ENCODE results near the gene XPA. TPM values are rescaled to one million over a fixed set of nuclear protein-coding genes. Genes with fewer than 3 reads are reported as not detected.

The XPA gene
- total and polyA plus RNA-seq, 2 donors (not counting 1 experiment from before 2014, with no cell fraction given) = 6.1 to 9.7 TPM

DNA sequence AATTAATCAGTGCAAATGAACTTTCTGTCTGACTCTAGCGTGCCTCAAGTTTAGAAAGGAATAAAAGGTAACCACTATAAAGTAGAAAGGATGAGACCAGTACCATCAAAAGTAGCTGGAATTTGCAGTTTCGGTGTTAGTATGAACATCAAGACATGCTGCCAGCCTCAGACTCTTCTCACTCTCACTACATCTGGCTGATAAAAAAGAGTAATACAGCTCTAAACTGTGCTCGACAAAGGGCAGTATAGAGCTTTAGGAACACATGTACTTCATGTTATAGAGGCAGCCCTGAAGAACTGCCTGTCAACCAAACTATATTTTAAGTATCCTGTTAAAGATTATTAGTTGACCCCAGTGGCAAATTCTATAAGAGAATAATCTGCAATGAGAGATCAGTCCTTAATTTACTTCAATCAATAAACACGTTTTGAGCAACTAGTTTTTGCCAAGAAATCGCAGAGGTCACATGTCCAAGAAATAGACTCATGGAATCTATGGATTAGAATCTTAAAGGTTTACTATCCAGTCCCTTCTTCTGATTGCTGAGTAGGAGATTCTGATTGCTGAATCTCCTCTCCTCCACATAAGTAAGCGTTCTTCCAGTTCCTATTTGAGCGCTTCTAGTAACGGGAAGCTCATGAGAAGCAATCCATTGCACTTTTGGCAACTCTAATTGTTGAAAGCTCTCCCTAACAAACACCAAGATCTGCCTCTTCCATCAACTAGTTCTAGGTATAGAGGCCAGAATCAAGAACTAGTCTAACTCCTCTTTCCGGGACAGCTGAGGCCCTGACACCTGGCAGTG is 941 bp downstream of the XPA start:
- peak overlapping the region; percentile 92 for H3K9ac ChIP-seq (ENCODE audit: insufficient read depth, low read length)
- peak overlapping the region; percentile 82 to 91 (median 86) for H3K4me3 ChIP-seq (replicated peaks in 1 of 4; ENCODE audit: control extremely low read depth in 1 of 4, insufficient read depth in 1 of 4, low read depth in 3 of 4, low read length in 4 of 4)
- peaks cover 25% of the 10 kb centered on the region for H3K79me2 ChIP-seq (ENCODE audit: control insufficient read depth, insufficient read depth, low read length)
- DNase-seq (ENCODE audit: low read depth in 2 of 2) = peak; percentile 36 to 41
- H4K20me1 ChIP-seq (ENCODE audit: control insufficient read depth, extremely low read depth, insufficient read depth, low read length) = no peaks in the 10 kb centered on the region
- no peaks in the 10 kb centered on the region for H3K4me1 ChIP-seq (ENCODE audit: control insufficient read depth, extremely low read depth, insufficient read depth, low read length)
- no peaks in the 10 kb centered on the region for H3K9me3 ChIP-seq (ENCODE audit: control insufficient read depth, insufficient read depth, low read depth, low read length)
- peak overlapping the region; percentile 73 for H3K4me2 ChIP-seq (ENCODE audit: extremely low read depth, insufficient read depth, low read length)
- peak overlapping the region; percentile 81 for H3K27ac ChIP-seq (ENCODE audit: insufficient read depth, low read length)
- peaks cover 1% of the 10 kb centered on the region for H3K27me3 ChIP-seq (ENCODE audit: control insufficient read depth, insufficient read depth, low read length)
- H2AFZ ChIP-seq (ENCODE audit: low read length) = peak overlapping the region; percentile 83
- H3K36me3 ChIP-seq (ENCODE audit: control insufficient read depth, insufficient read depth, low read length) = no peaks in the 10 kb centered on the region
- TF ChIP-seq, protein P1, sequence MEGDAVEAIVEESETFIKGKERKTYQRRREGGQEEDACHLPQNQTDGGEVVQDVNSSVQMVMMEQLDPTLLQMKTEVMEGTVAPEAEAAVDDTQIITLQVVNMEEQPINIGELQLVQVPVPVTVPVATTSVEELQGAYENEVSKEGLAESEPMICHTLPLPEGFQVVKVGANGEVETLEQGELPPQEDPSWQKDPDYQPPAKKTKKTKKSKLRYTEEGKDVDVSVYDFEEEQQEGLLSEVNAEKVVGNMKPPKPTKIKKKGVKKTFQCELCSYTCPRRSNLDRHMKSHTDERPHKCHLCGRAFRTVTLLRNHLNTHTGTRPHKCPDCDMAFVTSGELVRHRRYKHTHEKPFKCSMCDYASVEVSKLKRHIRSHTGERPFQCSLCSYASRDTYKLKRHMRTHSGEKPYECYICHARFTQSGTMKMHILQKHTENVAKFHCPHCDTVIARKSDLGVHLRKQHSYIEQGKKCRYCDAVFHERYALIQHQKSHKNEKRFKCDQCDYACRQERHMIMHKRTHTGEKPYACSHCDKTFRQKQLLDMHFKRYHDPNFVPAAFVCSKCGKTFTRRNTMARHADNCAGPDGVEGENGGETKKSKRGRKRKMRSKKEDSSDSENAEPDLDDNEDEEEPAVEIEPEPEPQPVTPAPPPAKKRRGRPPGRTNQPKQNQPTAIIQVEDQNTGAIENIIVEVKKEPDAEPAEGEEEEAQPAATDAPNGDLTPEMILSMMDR (conservative IDR thresholded peaks at IDR 0.05 in 1 of 2, IDR thresholded peaks at IDR 0.05 in 1 of 2; ENCODE audit: low read depth in 1 of 2, low read length in 2 of 2) = no peak
- TF ChIP-seq EZH2 (IDR thresholded peaks at IDR 0.05; ENCODE audit: low read length, missing control alignments) = no peak

DNA sequence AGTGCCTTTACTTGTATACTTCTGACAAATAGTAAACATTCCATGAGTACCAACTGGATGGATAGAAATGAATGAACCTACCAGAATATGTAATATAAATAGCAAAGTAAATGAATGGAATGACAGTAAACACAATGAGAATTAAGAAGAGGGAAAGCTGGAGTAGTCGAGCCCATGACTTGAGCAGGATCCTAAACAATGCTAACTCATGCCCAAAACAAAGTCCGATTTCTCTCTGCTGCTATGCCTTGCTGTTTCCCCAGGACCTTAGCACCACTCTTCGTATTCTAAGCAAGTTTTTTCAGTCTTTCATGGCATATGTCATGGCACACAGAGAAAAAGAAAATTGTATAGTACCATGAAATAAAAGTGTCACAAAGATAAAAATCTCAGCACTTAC is 1.8 kb downstream of the XPA start:
- no peak overlapping the region for H3K9ac ChIP-seq (ENCODE audit: insufficient read depth, low read length)
- no peaks in the 10 kb centered on the region for H3K9me3 ChIP-seq (ENCODE audit: control insufficient read depth, insufficient read depth, low read depth, low read length)
- TF ChIP-seq, protein P1 (conservative IDR thresholded peaks at IDR 0.05 in 1 of 2, IDR thresholded peaks at IDR 0.05 in 1 of 2; ENCODE audit: low read depth in 1 of 2, low read length in 2 of 2) = no peak
- H2AFZ ChIP-seq (ENCODE audit: low read length) = no peak overlapping the region
- no peaks in the 10 kb centered on the region for H3K4me1 ChIP-seq (ENCODE audit: control insufficient read depth, extremely low read depth, insufficient read depth, low read length)
- peaks cover 25% of the 10 kb centered on the region for H3K79me2 ChIP-seq (ENCODE audit: control insufficient read depth, insufficient read depth, low read length)
- H3K36me3 ChIP-seq (ENCODE audit: control insufficient read depth, insufficient read depth, low read length) = no peaks in the 10 kb centered on the region
- no peaks in the 10 kb centered on the region for H4K20me1 ChIP-seq (ENCODE audit: control insufficient read depth, extremely low read depth, insufficient read depth, low read length)
- H3K4me2 ChIP-seq (ENCODE audit: extremely low read depth, insufficient read depth, low read length) = peak overlapping the region; percentile 73
- peak overlapping the region; percentile 82 to 91 (median 86) for H3K4me3 ChIP-seq (replicated peaks in 1 of 4; ENCODE audit: control extremely low read depth in 1 of 4, insufficient read depth in 1 of 4, low read depth in 3 of 4, low read length in 4 of 4)
- H3K27ac ChIP-seq (ENCODE audit: insufficient read depth, low read length) = no peak overlapping the region
- no peaks in the 10 kb centered on the region for H3K27me3 ChIP-seq (ENCODE audit: control insufficient read depth, insufficient read depth, low read length)
- no peak for DNase-seq (ENCODE audit: low read depth in 2 of 2)

GRCh38 chr9:97694769-97695168 is 2.4 kb downstream of the XPA start:
- no peaks in the 10 kb centered on the region for H4K20me1 ChIP-seq (ENCODE audit: control insufficient read depth, extremely low read depth, insufficient read depth, low read length)

More at GRCh38 chr9:97694769-97695168, 2.4 kb downstream of the XPA start:
- no peaks in the 10 kb centered on the region for H3K36me3 ChIP-seq (ENCODE audit: control insufficient read depth, insufficient read depth, low read length)
- no peaks in the 10 kb centered on the region for H3K9me3 ChIP-seq (ENCODE audit: control insufficient read depth, insufficient read depth, low read depth, low read length)
- H3K4me1 ChIP-seq (ENCODE audit: control insufficient read depth, extremely low read depth, insufficient read depth, low read length) = peaks cover 2% of the 10 kb centered on the region
- H3K27me3 ChIP-seq (ENCODE audit: control insufficient read depth, insufficient read depth, low read length) = no peaks in the 10 kb centered on the region
- peak overlapping the region in 1 of 4 experiments; percentile 17 for H3K4me3 ChIP-seq (replicated peaks in 1 of 4; ENCODE audit: control extremely low read depth in 1 of 4, insufficient read depth in 1 of 4, low read depth in 3 of 4, low read length in 4 of 4)
- H3K9ac ChIP-seq (ENCODE audit: insufficient read depth, low read length) = no peak overlapping the region
- no peak overlapping the region for H3K27ac ChIP-seq (ENCODE audit: insufficient read depth, low read length)
- no peak for DNase-seq (ENCODE audit: low read depth in 2 of 2)
- H2AFZ ChIP-seq (ENCODE audit: low read length) = no peak overlapping the region
- peaks cover 25% of the 10 kb centered on the region for H3K79me2 ChIP-seq (ENCODE audit: control insufficient read depth, insufficient read depth, low read length)
- peak overlapping the region; percentile 73 for H3K4me2 ChIP-seq (ENCODE audit: extremely low read depth, insufficient read depth, low read length)
- no peak for TF ChIP-seq EZH2 (IDR thresholded peaks at IDR 0.05; ENCODE audit: low read length, missing control alignments)
- TF ChIP-seq, protein P1 (conservative IDR thresholded peaks at IDR 0.05 in 1 of 2, IDR thresholded peaks at IDR 0.05 in 1 of 2; ENCODE audit: low read depth in 1 of 2, low read length in 2 of 2) = no peak

Data from fibroblast of lung (primary cell).